NCI-H2029 treated with DMSO at 0.1 percent for 48 hours (cell line): ENCODE results near the gene SYNGAP1.

Source experiments
- DNase-seq: peaks from one replicate; lab custom pipeline; 2025; lab: John Stamatoyannopoulos, UW

The SYNGAP1 gene

GRCh38 chr6:33439956-33440648 is 20.2 kb downstream of the SYNGAP1 start:
- no peak for DNase-seq

- no peak for DNase-seq
Observed at GRCh38 chr6:33440649-33441309, 20.9 kb downstream of the SYNGAP1 start.

DNA sequence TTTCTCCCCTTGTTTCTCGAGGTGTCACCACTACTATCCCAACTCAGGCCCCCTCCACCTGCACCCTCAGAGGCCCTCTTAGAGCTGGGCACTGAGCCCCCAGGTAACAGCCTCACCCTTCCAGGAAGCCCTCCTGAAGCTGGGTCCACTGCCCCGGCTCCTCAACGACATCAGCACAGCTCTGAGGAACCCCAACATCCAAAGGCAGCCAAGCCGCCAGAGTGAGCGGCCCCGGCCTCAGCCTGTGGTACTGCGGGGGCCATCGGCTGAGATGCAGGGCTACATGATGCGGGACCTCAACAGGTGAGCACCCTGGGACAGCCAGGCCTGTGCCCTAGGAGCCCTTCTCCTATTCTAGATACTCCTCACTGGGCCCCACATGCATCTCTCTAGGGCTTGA is 21.6 kb downstream of the SYNGAP1 start:
- DNase-seq: no peak

DNA sequence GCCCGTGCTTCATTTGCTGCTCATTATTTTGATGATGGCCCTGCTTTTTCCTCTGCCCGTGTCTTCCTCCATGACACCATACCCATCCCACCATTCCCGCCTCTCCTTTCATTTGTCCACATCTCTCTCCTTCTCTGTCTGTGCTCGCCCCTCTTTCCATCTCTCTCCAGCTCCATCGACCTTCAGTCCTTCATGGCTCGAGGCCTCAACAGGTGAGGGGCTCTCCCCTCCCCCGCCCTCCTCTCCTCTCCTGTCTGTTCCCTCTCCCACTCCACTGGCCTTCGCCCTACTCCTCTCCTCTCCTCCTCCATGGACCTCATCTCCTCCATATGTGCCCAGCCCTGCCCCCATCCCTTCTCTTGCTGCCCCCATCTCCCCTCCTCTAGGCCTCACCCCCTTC is 22.4 kb downstream of the SYNGAP1 start:
- no peak for DNase-seq

- DNase-seq: no peak
Observed at GRCh38 chr6:33443025-33443424, 23.2 kb downstream of the SYNGAP1 start.

GRCh38 chr6:33443619-33444504 is 24.0 kb downstream of the SYNGAP1 start:
- no peak for DNase-seq

GRCh38 chr6:33445119-33445603 is 25.3 kb downstream of the SYNGAP1 start:
- no peak for DNase-seq

DNA sequence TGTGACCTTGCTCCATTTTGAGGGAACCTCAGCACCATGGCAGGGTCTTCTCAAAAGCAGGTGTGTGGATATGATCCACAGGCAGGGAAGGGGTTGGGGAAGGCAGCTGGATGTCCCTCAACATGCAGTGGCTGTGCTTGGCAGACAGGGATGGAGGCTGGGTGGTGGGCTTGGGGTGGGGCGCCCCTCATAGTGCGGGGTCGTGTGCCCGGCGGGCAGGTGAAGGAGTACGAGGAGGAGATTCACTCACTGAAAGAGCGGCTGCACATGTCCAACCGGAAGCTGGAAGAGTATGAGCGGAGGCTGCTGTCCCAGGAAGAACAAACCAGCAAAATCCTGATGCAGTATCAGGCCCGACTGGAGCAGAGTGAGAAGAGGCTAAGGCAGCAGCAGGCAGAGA is 26.5 kb downstream of the SYNGAP1 start:
- no peak for DNase-seq

GRCh38 chr6:33450434-33450833 is 30.6 kb downstream of the SYNGAP1 start:
- no peak for DNase-seq

- no peak for DNase-seq
Observed at GRCh38 chr6:33451606-33452005, 31.7 kb downstream of the SYNGAP1 start.

- no peak for DNase-seq
Observed at GRCh38 chr6:33452496-33452895, 32.6 kb downstream of the SYNGAP1 start.

GRCh38 chr6:33453393-33454008 is 33.6 kb downstream of the SYNGAP1 start:
- DNase-seq: no peak

- DNase-seq: peak; percentile 90
Observed at GRCh38 chr6:33454009-33454946, 34.4 kb downstream of the SYNGAP1 start, which contains the start of gene ZBTB9. Gene ZBTB9 (plus strand): TSS chr6:33454576. CDS start chr6:33455101, 525 bp downstream.

DNA sequence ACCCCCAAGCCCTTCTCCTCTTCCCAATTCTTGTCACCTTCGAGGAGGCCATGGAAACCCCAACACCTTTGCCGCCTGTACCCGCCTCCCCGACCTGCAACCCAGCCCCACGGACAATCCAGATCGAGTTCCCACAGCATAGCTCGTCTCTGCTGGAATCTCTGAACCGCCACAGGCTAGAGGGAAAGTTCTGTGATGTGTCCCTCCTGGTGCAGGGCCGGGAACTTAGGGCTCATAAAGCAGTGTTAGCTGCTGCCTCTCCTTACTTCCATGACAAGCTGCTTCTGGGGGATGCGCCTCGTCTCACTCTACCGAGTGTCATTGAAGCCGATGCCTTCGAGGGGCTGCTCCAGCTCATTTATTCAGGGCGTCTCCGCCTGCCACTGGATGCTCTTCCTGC is 35.2 kb downstream of the SYNGAP1 start:
- DNase-seq: no peak

- DNase-seq: no peak
Observed at GRCh38 chr6:33456156-33456555, 36.3 kb downstream of the SYNGAP1 start.

DNA sequence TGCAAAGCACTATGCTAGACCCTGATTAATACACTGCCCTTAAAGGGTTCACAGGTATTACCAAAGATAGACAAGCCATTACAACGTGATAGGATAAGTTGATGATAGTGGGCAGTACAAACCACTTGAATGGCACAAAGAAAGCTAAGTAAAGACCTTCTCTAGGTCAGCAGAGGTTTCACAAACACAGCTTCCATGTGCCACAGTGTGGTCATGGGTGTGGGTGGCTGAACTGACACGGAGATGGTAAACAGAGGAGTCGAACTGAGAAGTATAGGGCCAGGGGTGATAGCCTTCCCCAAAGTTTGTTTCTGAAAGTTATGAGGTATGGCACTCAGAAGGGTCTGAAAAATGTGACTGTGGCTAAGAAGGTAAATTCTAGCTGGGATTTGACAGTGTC is 38.8 kb downstream of the SYNGAP1 start:
- no peak for DNase-seq

DNA sequence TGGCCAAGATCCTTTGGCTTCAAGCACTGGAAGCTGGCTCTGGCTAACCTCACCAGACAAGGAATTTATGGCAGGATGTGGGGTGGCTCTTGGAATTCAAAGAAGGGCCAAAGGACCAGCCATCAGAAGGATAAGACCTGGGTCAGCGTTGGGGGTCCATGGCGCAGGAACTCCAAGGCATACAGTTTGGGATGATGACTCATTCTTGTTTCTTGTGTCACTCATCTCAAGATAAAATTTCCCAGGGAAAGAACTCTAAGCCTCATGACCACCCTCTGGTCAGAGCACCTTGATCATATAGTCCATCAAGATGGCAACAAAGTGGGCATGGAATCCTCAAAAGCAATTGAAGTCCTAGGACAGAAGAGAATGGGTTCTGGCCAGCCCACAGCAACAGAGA is 39.4 kb downstream of the SYNGAP1 start:
- DNase-seq: no peak

DNA sequence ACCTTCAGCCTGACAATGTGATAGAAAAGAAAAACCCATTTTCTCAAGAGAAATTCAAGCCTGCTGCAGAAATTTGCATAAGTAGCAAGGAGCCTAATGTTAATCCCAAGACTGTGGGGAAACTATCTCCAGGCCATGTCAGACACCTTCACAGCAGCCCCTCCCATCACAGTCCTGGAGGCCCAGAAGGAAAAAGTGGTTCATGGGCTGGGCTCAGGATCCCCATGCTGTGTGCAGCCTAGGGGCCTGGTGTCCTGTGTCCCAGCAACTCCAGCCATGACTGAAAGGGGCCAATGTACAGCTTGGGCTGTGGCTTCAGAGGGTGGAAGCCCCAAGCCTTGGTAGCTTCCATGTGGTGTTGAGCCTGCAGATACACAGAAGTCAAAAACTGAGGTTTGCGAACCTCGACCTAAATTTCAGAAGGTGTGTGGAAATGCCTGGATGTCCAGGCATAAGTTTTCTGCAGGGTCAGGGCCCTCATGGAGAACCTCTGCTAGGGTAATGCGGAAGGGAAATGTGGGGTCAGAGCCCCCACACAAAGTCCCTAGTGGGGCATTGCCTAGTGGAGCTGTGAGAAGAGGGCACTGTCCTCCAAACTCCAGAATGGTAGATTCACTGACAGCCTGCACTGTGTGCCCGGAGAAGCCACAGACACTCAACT is 46.3 kb downstream of the SYNGAP1 start:
- DNase-seq: no peak

DNA sequence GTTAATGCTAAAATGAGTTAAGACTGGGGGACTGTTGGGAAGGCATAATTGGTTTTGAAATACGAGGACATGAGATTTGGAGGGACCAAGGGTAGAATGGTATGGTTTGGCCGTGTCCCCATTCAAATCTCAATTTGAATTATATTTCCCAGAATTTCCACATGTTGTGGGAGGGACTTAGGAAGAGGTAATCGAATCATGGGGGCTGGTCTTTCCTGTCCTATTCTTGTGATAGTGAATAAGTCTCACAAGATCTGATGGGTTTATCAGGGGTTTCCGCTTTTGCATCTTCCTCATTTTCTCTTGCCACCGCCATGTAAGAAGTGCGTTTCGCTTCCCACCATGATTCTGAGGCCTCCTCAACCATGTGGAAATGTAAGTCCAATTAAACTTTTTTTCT is 47.2 kb downstream of the SYNGAP1 start:
- no peak for DNase-seq

GRCh38 chr6:33469661-33470060 is 49.8 kb downstream of the SYNGAP1 start:
- DNase-seq: no peak
